Colonic mucosa (tissue), 2 donors: ENCODE measurements around the gene CAMP. TPM values are rescaled to one million over a fixed set of nuclear protein-coding genes. Genes with fewer than 3 reads are reported as not detected.

Source experiments
- microRNA-seq: library from miRNA; unstranded; fragments of <30 nt; microRNA quantifications from one replicate; pipeline ENCODE4, GENCODE V29; 2019
- total RNA-seq, 2 donors: library from RNA; stranded (reverse); fragmentation: NEBNext Ultra II Directional in 1 of 2; extraction: Animal tissue kit (Norgen Biotek cat#: 25700) in 1 of 2; gene quantifications; one replicate each; pipeline ENCODE4 v1.2.1, GENCODE V29; 2021
- donor health status: DM: no; HTN: no; CAD: no.
- donor health status: DM: no; HTN: no; CAD: no.

Gene CAMP
- total RNA-seq, 2 donors from 2014 or later = not detected

Small RNAs within 50 kb of the gene (microRNA-seq; reads per million reads assigned to microRNA genes)
- 122 reads per million, percentile 55 among the genes with 10 or more reads in this experiment for gene MIR4443

Other genes starting within 250 kb of the CAMP start
- gene MAP4, start 207.1 kb upstream of the CAMP start, total RNA-seq = 100 to 1,000 TPM; 117 to 132 TPM
- gene CDC25A, start 35.1 kb upstream of the CAMP start, total RNA-seq = 10 to 100 TPM in 1 of 2 donors, 1 to 10 TPM in 1; 5.3 to 23.7 TPM
- 10 to 100 TPM in 1 of 2 donors, 1 to 10 TPM in 1; 5.2 to 11.2 TPM for gene ZNF589, start 17.6 kb downstream of the CAMP start, total RNA-seq
- gene NME6, start 77.9 kb downstream of the CAMP start, total RNA-seq = 10 to 100 TPM; 23.1 to 34.9 TPM
- gene SPINK8, start 110.2 kb downstream of the CAMP start, total RNA-seq = not detected
- not detected for gene FBXW12, start 148.7 kb downstream of the CAMP start, total RNA-seq
- 100 to 1,000 TPM in 1 of 2 donors, 10 to 100 TPM in 1; 70.6 to 131 TPM for gene PLXNB1, start 206.6 kb downstream of the CAMP start, total RNA-seq
- gene CCDC51, start 216.6 kb downstream of the CAMP start, total RNA-seq = 10 to 100 TPM; 11.8 to 21.5 TPM
- 100 to 1,000 TPM; 185 to 259 TPM for gene TMA7, start 216.8 kb downstream of the CAMP start, total RNA-seq
- gene ATRIP, start 223.2 kb downstream of the CAMP start, total RNA-seq = 1 to 10 TPM; 3.2 to 8.6 TPM